Fibroblast of skin of scalp (primary cell): Measurements from ENCODE around the gene MOB2.

Experiments
- DNase-seq: peaks from one replicate; pipeline ENCODE4 v3.0.0-alpha.2; 2013

The MOB2 gene

GRCh38 chr11:1470681-1471611 is 15.6 kb downstream of the MOB2 start:
- DNase-seq: no peak

GRCh38 chr11:1469911-1470680 is 16.5 kb downstream of the MOB2 start:
- DNase-seq: no peak

- no peak for DNase-seq
Measured at GRCh38 chr11:1469287-1469910, 17.2 kb downstream of the MOB2 start.

- no peak for DNase-seq
Measured at GRCh38 chr11:1468473-1469066, 18.0 kb downstream of the MOB2 start.

GRCh38 chr11:1468002-1468401 is 18.6 kb downstream of the MOB2 start:
- DNase-seq: no peak

GRCh38 chr11:1467270-1467669 is 19.3 kb downstream of the MOB2 start:
- no peak for DNase-seq

GRCh38 chr11:1466784-1467183 is 19.8 kb downstream of the MOB2 start:
- no peak for DNase-seq

GRCh38 chr11:1463056-1463455 is 23.5 kb downstream of the MOB2 start:
- DNase-seq: no peak

GRCh38 chr11:1462698-1462975 is 23.9 kb downstream of the MOB2 start:
- DNase-seq: no peak

GRCh38 chr11:1461826-1462697 is 24.5 kb downstream of the MOB2 start:
- no peak for DNase-seq

- no peak for DNase-seq
Measured at GRCh38 chr11:1460986-1461825, 25.4 kb downstream of the MOB2 start.

- DNase-seq: no peak
Measured at GRCh38 chr11:1460396-1460985, 26.1 kb downstream of the MOB2 start.

GRCh38 chr11:1459764-1460395 is 26.7 kb downstream of the MOB2 start:
- no peak for DNase-seq

- no peak for DNase-seq
Measured at GRCh38 chr11:1459219-1459575, 27.4 kb downstream of the MOB2 start.

GRCh38 chr11:1458340-1459218 is 28.0 kb downstream of the MOB2 start:
- DNase-seq: peak; percentile 26

GRCh38 chr11:1457856-1458255 is 28.7 kb downstream of the MOB2 start:
- no peak for DNase-seq

- no peak for DNase-seq
Measured at GRCh38 chr11:1457326-1457680, 29.3 kb downstream of the MOB2 start.

- no peak for DNase-seq
Measured at GRCh38 chr11:1456596-1457325, 29.8 kb downstream of the MOB2 start.

- no peak for DNase-seq
Measured at GRCh38 chr11:1456176-1456575, 30.4 kb downstream of the MOB2 start.
